ENCODE data around the gene AFG3L2. TPM values are rescaled to one million over a fixed set of nuclear protein-coding genes. Genes with fewer than 3 reads are reported as not detected.

The AFG3L2 gene
- total and polyA plus RNA-seq, 9 of the 15 experiments (the other 6 are each of a cell fraction or from before 2014, with no cell fraction given), result 24.1 to 109 (median 84.0) TPM

GRCh38 chr18:12315911-12316310, 61.1 kb downstream of the AFG3L2 start:
- peak overlapping the region in 1 of 2 experiments; percentile 59; a peak in 1 of 4 replicates for H3K9ac ChIP-seq (ENCODE audit: insufficient read depth in 1 of 2, low read depth in 2 of 2, low read length in 2 of 2)
- 50% methylated on average over 5 of the region's 5 CpGs for WGBS (ENCODE audit: insufficient coverage, low coverage, missing lambda C conversion rate)
- no peak for FAIRE-seq
- CTCF ChIA-PET (ENCODE audit: low intra/inter-chr PET ratio), result no interaction called here
- intact Hi-C loops (cut with micrococcal nuclease) (no loop called here), in situ Hi-C loops (cut with MboI) (no loop called here)
- H3K36me3 ChIP-seq (ENCODE audit: control insufficient read depth, insufficient read depth, low read length), result peaks cover 80% of the 10 kb centered on the region
- H3K9me3 ChIP-seq (replicated peaks; ENCODE audit: control insufficient read depth, insufficient read depth, low read depth, low read length), result peaks cover 13% of the 10 kb centered on the region; the same call in 1 of the 2 replicates
- no peaks in the 10 kb centered on the region for H4K20me1 ChIP-seq (replicated peaks; ENCODE audit: control insufficient read depth, insufficient read depth, low read length)
- DNase-seq (ENCODE audit: extremely low read depth in 1 of 4, low spot score in 3 of 4), result no peak
- no peak overlapping the region for H3K4me3 ChIP-seq
- H3K4me1 ChIP-seq (replicated peaks in 1 of 2; ENCODE audit: control insufficient read depth in 2 of 2, insufficient read depth in 2 of 2, low read length in 2 of 2), result peaks cover 7 to 17% of the 10 kb centered on the region in 2 experiments; a peak in 4 of 5 replicates
- POLR2A ChIA-PET, result interaction anchor here (0.7 to 3.2 kb wide), 4 partner anchors 10 to 14 kb away, joined by 3 to 13 read pairs (median 5); no protein-coding TSS in a partner anchor
- no peak overlapping the region for H3K27ac ChIP-seq (ENCODE audit: extremely low read depth, low read depth, low read length)
- peak overlapping the region; percentile 22; the same call in 1 of the 2 replicates for H3K4me2 ChIP-seq (ENCODE audit: insufficient read depth, low read length)
- peaks cover 35% of the 10 kb centered on the region for H3K79me2 ChIP-seq (ENCODE audit: control insufficient read depth, insufficient read depth, low read length)
- no peak overlapping the region for H2AFZ ChIP-seq (ENCODE audit: low read depth, low read length)
- ATAC-seq, result peak; percentile 36
- no peaks in the 10 kb centered on the region for H3K9me1 ChIP-seq (ENCODE audit: control insufficient read depth, insufficient read depth, low read length)
- BruUV-seq (replicated peaks), result no TSS peak
- H3K27me3 ChIP-seq (ENCODE audit: control insufficient read depth in 2 of 2, insufficient read depth in 2 of 2, low read length in 2 of 2), result no peaks in the 10 kb centered on the region
- TF ChIP-seq ZFP30 (CRISPR knock-in tag; IDR thresholded peaks at IDR 0.05; ENCODE audit: borderline replicate concordance), result no peak
- TF ChIP-seq, protein P1, sequence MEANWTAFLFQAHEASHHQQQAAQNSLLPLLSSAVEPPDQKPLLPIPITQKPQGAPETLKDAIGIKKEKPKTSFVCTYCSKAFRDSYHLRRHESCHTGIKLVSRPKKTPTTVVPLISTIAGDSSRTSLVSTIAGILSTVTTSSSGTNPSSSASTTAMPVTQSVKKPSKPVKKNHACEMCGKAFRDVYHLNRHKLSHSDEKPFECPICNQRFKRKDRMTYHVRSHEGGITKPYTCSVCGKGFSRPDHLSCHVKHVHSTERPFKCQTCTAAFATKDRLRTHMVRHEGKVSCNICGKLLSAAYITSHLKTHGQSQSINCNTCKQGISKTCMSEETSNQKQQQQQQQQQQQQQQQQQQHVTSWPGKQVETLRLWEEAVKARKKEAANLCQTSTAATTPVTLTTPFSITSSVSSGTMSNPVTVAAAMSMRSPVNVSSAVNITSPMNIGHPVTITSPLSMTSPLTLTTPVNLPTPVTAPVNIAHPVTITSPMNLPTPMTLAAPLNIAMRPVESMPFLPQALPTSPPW (CRISPR knock-in tag; IDR thresholded peaks at IDR 0.05), result no peak
- no peak for TF ChIP-seq BCL6 (CRISPR knock-in tag; IDR thresholded peaks at IDR 0.05)
- no peak for TF ChIP-seq ZZZ3 (IDR thresholded peaks at IDR 0.05)
- no peak for TF ChIP-seq NR3C1 (CRISPR knock-in tag; IDR thresholded peaks at IDR 0.05)
- peak; percentile 31; the same call in 1 of the 2 replicates for TF ChIP-seq RBFOX2 (IDR thresholded peaks at IDR 0.05; ENCODE audit: low read depth, low read length)
- TF ChIP-seq RBM34 (IDR thresholded peaks at IDR 0.05; ENCODE audit: borderline replicate concordance, insufficient read depth, low read length), result no peak
- no peak for TF ChIP-seq RBM17 (IDR thresholded peaks at IDR 0.05; ENCODE audit: borderline replicate concordance, low read depth, low read length)
- TF ChIP-seq SMAD2 (IDR thresholded peaks at IDR 0.05; ENCODE audit: low read depth, low read length), result no peak
- TF ChIP-seq YBX1 (IDR thresholded peaks at IDR 0.05), result no peak
- TF ChIP-seq ZBTB8A (IDR thresholded peaks at IDR 0.05; ENCODE audit: partially characterized antibody), result no peak
- TF ChIP-seq POLR2A (conservative IDR thresholded peaks at IDR 0.05), result 0 out of 2 replicates have a peak, but pooled peaks have one; percentile 34
- no peak for TF ChIP-seq DDX20 (tag; IDR thresholded peaks at IDR 0.05; ENCODE audit: low read depth)
- TF ChIP-seq MAFK (IDR thresholded peaks at IDR 0.05; ENCODE audit: low read length), result no peak
